Activated CD8-positive, alpha-beta T cell treated with anti-CD3 and anti-CD28 coated beads, Interleukin-2, amount 10 ng/mL, durations not matched to agents 7 days and 5 days (primary cell): ENCODE measurements around the gene DBH. TPM values are rescaled to one million over a fixed set of nuclear protein-coding genes. Genes with fewer than 3 reads are reported as not detected.

Source experiments
- ATAC-seq: fragments of 150-1000 bp; cut with Tn5 transposase; one replicate; pipeline ENCODE4 v1.10.0; 2021; ENCODE audit warnings: moderate library complexity
- CTCF ChIA-PET: fragments of 350-600 bp; sonication (Branson Sonifier 250); formaldehyde crosslinking; loops from one replicate; lab custom pipeline; 2021; ENCODE audit warnings: antibody characterized with exemption; lab: Charles Lee
- POLR2A ChIA-PET: fragments of 350-600 bp; sonication (Branson Sonifier 250); formaldehyde crosslinking; loops from one replicate; lab custom pipeline; 2021; ENCODE audit warnings: antibody characterized with exemption; lab: Charles Lee
- DNase-seq: peaks from one replicate; pipeline ENCODE4 v3.0.0-alpha.2; 2020
- H3K27ac Mint-ChIP-seq: one replicate; pipeline ENCODE4 v1.8.0; 2021; ENCODE audit warnings: mild to moderate bottlenecking, mixed read lengths
- H3K27me3 Mint-ChIP-seq: one replicate; pipeline ENCODE4 v1.8.0; 2021; ENCODE audit warnings: low read depth, mixed read lengths
- H3K36me3 Mint-ChIP-seq: one replicate; pipeline ENCODE4 v1.8.0; 2021; ENCODE audit warnings: low read depth, mixed read lengths
- H3K4me1 Mint-ChIP-seq: one replicate; pipeline ENCODE4 v1.8.0; 2021; ENCODE audit warnings: low read depth, mixed read lengths
- H3K4me3 Mint-ChIP-seq: one replicate; pipeline ENCODE4 v1.8.0; 2021; ENCODE audit warnings: mild to moderate bottlenecking, mixed read lengths
- H3K9me3 Mint-ChIP-seq: one replicate; pipeline ENCODE4 v1.8.0; 2022; ENCODE audit warnings: mixed read lengths; ENCODE audit not compliant: insufficient read depth
- total RNA-seq, 2 experiments: library from RNA; stranded (reverse); gene quantifications; one replicate each; pipeline ENCODE4 v1.2.3, GENCODE V29; 2021

Gene DBH
- not detected for total RNA-seq

DNA sequence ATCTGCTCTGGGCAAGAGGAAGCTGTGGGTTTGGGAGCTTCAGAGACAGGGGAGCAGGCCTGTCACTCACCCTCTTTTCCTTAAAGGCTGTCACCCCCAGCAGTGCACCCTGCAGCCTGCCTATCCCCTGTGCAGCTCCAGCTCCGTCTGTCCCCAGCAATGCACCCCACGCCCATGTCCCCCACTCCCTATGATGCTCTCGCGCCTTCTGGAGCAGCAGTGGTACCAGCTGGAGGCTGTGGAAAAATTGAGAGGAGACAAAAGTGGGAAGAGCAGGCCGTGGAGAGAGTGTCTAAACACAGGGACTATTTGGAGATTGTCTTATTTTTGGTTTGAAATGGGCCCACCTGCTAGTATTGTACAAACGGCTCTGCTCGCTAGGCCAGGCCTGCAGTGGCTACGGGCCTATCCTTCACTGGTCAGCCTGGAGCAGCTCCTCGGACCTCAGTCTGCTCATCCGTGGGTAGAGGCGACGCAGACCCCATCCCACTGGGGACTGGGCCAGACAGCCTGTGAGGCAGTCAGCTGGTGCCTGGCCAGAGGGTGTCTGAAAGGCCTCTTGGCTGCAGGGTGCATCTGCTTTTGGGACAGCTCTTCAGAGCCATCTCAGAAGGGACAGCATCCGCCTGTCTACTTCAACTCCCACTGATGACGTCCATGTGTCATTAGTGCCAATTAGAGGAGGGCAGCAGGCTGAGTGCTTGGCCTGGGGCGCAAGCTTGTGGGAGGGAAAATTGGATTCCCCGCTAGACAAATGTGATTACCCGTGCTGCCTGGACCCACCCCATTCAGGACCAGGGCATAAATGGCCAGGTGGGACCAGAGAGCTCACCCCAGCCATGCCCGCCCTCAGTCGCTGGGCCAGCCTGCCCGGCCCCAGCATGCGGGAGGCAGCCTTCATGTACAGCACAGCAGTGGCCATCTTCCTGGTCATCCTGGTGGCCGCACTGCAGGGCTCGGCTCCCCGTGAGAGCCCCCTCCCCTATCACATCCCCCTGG is at the start of gene DBH:
TSS of gene DBH (plus strand) at position 831 of the 999 bp plus-strand sequence. CDS start at position 840, 9 bp downstream.
- H3K36me3 Mint-ChIP-seq = no peaks in the 10 kb centered on the region
- no peak for DNase-seq
- H3K27me3 Mint-ChIP-seq = no peaks in the 10 kb centered on the region
- no peaks in the 10 kb centered on the region for H3K9me3 Mint-ChIP-seq
- no peak within 1 kb of the TSS for H3K27ac Mint-ChIP-seq
- ChIA-PET POLR2A (interaction anchor here (0.9 kb wide), 1 partner anchor 30 kb away, joined by 3 read pairs; no protein-coding TSS in a partner anchor), CTCF (no interaction called here)
- no peak for ATAC-seq
- H3K4me1 Mint-ChIP-seq = no peaks in the 10 kb centered on the region
- H3K4me3 Mint-ChIP-seq = no peak within 1 kb of the TSS

DNA sequence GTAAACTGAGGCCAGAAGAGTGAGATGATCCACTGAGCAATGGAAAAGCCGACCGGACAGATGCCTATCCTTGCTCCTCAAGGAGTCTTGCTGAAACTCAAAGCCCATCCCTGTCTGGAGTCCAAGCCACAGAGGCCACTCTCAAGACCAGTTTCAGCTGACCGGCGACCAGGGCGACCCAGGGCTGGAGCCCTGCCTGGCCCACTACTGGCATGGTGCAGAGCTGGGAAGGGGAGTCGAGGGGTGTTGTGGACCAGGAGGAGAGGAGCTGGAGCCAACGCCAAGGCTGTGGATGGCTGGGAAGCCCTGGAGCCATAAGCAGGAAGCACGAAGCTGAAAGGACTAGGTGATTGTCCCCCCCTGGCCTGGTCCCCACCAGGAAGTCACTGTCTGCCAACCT is 49.1 kb upstream of the DBH start:
- ATAC-seq (no peak), DNase-seq (no peak)
- Mint-ChIP-seq H3K27me3 (peaks cover 15% of the 10 kb centered on the region), H3K36me3 (no peaks in the 10 kb centered on the region), H3K4me1 (no peaks in the 10 kb centered on the region), H3K4me3 (no peak overlapping the region), H3K9me3 (no peaks in the 10 kb centered on the region), H3K27ac (no peak overlapping the region)
- ChIA-PET CTCF (no interaction called here), POLR2A (no interaction called here)

DNA sequence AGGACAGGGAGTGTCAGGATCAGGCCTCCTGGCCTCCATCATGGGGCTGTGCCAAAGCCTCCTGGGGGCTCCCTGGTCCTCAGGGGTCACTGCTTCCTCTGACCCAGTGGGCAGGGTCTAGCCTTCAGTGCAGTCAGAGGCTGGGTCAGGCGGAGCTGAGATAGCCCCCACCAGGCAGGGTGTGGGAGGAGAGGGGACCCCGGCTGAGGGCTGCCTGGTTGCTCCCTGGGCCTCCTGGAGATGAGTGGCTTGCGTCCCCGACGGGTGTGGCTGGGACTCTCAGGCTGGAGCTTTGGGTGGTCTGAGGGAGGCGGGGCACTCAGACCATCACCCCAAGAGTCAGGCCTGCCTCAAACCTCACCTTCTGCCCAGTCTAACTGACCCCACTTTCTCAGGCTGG is 48.7 kb upstream of the DBH start:
- no peak overlapping the region for H3K4me3 Mint-ChIP-seq
- DNase-seq = no peak

DNA sequence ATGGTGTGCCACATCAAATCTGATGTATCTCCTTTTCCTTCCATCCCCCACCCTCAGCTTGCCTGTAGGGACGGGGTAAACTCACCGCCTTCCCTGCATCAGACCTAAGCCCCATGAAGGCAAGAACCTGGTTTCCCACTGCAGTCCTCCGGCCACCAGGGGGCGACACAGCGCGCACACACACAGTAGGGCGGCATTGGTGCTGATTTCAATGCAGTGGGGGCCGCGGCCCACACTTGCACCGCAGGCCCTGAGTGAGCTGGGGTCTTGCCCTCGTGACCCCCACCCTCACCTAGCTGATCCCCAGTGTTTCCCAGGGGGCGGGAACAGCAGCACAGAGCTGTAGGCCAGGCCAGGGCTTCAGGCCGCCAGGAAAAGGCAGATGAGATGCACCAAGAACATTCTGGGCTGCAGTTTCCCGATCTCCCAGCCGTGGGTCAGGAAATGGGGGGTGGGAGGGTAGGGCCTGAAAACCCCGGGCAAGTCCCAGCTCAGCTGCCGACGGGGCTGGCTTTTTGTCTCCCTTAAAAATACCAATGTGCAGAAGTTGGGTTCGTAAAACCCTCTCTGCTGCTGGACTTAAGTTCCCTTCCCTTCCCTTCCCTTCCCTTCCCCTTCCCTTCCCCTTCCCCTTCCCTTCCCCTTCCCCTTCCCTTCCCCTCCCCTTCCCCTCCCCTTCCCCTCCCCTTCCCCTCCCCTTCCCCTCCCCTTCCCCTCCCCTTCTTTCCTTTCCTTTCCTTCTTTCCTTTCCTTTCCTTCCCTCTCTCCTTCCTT is 46.5 kb upstream of the DBH start:
- CTCF ChIA-PET = interaction anchor here (0.6 to 2.1 kb wide), 8 partner anchors 9 to 153 kb away, joined by 3 to 8 read pairs (median 4); no protein-coding TSS in a partner anchor
- POLR2A ChIA-PET = interaction anchor here (1.6 kb wide), 1 partner anchor 148 kb away, joined by 3 read pairs; the partner anchor contains the start of gene SARDH
- no peaks in the 10 kb centered on the region for H3K36me3 Mint-ChIP-seq

More for the DNA sequence above, 48.7 kb upstream of the DBH start:
- H3K36me3 Mint-ChIP-seq = no peaks in the 10 kb centered on the region
- ChIA-PET POLR2A (no interaction called here), CTCF (no interaction called here)
- no peak for ATAC-seq
- H3K4me1 Mint-ChIP-seq = no peaks in the 10 kb centered on the region
- H3K27ac Mint-ChIP-seq = no peak overlapping the region
- H3K9me3 Mint-ChIP-seq = no peaks in the 10 kb centered on the region
- peaks cover 15% of the 10 kb centered on the region for H3K27me3 Mint-ChIP-seq

DNA sequence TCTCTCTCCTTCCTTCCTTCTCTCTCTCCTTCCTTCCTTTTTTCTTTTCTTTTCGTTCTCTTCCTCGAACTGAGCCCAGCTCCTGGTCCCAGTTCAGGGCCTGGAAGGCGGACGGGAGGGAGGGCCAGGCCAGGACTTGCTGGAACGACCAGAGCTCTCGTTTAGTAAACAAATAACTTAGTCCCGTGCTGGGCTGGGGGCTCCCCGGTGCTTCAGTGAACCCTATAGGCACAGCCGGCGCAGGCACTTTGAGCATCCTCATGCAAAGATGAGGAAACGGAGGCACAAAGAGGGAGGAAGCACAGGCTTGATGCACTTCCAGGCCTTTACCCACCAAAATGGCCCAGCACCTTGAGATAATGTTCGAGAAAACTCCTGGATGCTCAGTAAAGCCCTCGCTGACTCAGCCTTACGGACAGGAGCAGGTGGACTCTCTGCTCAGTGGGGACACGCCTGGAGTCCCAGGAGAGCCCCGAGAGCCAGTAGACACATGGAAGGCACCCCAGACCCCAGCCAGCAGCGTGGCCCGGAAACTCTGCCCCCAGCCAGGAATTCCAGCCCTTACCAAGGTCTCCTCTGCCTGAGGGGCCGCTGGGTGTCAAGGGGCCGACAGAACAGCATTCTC is 45.8 kb upstream of the DBH start:
- Mint-ChIP-seq H3K9me3 (no peaks in the 10 kb centered on the region), H3K36me3 (no peaks in the 10 kb centered on the region), H3K27ac (no peak overlapping the region), H3K4me1 (no peaks in the 10 kb centered on the region), H3K27me3 (peaks cover 8% of the 10 kb centered on the region), H3K4me3 (no peak overlapping the region)
- DNase-seq (no peak), ATAC-seq (no peak)
- CTCF ChIA-PET = interaction anchor here (0.6 to 2.1 kb wide), 8 partner anchors 10 to 152 kb away, joined by 3 to 8 read pairs (median 4); no protein-coding TSS in a partner anchor
- POLR2A ChIA-PET = interaction anchor here (1.6 kb wide), 1 partner anchor 148 kb away, joined by 3 read pairs; the partner anchor contains the start of gene SARDH

More for the DNA sequence above, 46.5 kb upstream of the DBH start:
- Mint-ChIP-seq H3K4me3 (no peak overlapping the region), H3K9me3 (no peaks in the 10 kb centered on the region), H3K27me3 (peaks cover 11% of the 10 kb centered on the region), H3K4me1 (no peaks in the 10 kb centered on the region), H3K27ac (no peak overlapping the region)
- DNase-seq (peak; percentile 45), ATAC-seq (no peak)

DNA sequence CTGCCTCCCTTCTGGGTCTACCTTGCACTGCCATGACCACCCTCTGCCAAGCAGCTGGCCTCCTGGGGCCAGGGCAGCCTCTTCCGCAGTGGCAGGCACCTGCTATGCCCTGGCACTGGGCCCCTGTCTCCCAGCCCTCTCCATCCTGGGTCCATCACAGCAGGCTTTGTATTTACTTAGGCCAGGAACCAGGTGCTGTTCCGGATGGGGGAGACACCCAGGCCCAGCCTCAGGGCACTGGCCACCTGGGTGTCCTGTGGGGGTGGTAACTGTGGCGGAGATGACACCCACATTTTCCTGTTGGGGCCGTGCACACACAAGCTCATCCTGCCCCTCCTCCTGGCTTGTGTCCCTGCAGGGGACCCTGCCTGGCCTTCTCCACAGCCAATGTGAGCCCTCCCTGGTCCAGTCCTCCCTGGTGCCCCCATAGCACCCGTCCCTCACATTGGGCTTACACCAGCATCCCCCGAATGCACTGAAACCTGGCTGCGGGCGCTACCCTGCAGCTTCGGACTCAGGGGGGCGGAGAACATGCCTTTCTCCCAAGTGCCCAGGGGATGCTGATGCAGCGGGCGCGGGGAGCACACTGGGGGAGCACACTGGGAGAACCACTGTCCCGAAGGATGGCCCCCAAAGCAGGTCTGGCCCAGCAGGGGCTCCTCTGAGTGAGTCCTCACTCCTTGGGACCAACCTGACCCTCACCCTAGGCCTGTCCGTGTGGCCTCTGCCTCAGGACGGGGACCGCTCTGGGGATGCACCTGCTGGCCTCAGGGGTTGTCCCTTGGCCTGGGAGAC is 44.9 kb upstream of the DBH start:
- Mint-ChIP-seq H3K36me3 (no peaks in the 10 kb centered on the region), H3K4me1 (no peaks in the 10 kb centered on the region), H3K9me3 (peaks cover 3% of the 10 kb centered on the region), H3K27ac (no peak overlapping the region), H3K27me3 (no peaks in the 10 kb centered on the region), H3K4me3 (no peak overlapping the region)
- no peak for DNase-seq
- no peak for ATAC-seq
- ChIA-PET CTCF (interaction anchor here (2.0 to 2.1 kb wide), 2 partner anchors 14 to 136 kb away, joined by 6 to 8 read pairs; no protein-coding TSS in a partner anchor), POLR2A (no interaction called here)

DNA sequence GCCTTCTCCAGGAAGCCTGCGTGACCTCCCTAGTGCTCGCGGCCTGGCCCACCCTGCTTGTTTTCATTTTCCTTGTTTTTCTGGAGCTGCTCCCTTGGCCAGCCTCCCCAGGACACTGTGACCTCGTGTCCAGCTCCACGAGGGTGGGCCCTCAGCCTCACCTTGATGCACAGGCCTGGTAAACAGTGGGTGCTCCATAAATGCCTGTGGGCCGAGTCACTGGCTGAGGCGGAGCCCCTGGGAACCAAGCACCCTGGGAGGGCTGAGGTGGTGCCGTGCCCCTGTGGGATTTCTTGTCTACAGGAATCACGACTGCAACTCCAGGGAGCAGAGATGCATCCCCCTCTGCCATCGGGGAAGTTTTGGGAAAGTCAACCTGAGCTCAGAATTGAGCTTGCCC is 44.2 kb upstream of the DBH start:
- POLR2A ChIA-PET = no interaction called here
- Mint-ChIP-seq H3K27ac (no peak overlapping the region), H3K4me1 (no peaks in the 10 kb centered on the region), H3K9me3 (peaks cover 8% of the 10 kb centered on the region), H3K4me3 (no peak overlapping the region), H3K36me3 (no peaks in the 10 kb centered on the region), H3K27me3 (no peaks in the 10 kb centered on the region)
- DNase-seq = no peak
- CTCF ChIA-PET = interaction anchor here (1.3 kb wide), 1 partner anchor 150 kb away, joined by 3 read pairs; no protein-coding TSS in a partner anchor
- ATAC-seq = no peak

DNA sequence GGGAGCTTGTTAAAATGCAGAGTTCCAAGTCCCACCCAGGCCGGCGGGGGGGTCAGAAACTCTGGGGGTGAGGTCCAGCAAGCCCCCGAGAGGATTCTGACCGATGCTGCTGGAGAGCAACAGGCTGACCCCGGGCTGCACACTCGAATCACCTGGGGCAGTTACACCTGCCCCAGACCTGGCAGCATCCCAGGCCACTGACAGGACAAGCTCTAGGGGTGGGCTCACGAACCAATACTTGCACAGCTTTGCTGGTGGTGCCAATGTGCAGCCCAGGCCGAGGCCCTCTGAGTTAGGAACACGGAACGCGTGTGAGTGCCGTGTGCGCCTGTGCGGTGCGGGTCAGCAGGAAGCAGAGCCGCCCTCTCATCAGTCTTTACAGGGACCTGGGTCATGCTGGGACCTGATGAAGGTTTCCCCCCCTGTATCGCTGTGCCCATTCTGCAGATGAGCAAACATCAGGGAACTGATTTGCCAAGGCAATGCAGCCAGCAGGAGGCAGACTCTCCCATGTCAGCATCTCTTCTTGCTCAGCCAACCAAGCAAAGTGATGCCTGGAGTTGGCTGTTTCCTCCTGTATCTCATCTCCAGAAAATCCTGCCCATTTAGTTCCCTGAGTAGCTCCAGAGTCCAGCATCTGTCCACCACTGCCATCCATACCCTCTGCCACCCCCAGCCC is 43.3 kb upstream of the DBH start:
- ChIA-PET CTCF (interaction anchor here (1.1 to 1.5 kb wide), 3 partner anchors 10 to 149 kb away, joined by 3 to 4 read pairs (median 3); no protein-coding TSS in a partner anchor), POLR2A (no interaction called here)
- DNase-seq (peak; percentile 38), ATAC-seq (no peak)
- Mint-ChIP-seq H3K36me3 (peaks cover 4% of the 10 kb centered on the region), H3K27me3 (no peaks in the 10 kb centered on the region), H3K27ac (peak overlapping the region; percentile 9), H3K4me1 (no peaks in the 10 kb centered on the region), H3K4me3 (no peak overlapping the region), H3K9me3 (peaks cover 17% of the 10 kb centered on the region)

DNA sequence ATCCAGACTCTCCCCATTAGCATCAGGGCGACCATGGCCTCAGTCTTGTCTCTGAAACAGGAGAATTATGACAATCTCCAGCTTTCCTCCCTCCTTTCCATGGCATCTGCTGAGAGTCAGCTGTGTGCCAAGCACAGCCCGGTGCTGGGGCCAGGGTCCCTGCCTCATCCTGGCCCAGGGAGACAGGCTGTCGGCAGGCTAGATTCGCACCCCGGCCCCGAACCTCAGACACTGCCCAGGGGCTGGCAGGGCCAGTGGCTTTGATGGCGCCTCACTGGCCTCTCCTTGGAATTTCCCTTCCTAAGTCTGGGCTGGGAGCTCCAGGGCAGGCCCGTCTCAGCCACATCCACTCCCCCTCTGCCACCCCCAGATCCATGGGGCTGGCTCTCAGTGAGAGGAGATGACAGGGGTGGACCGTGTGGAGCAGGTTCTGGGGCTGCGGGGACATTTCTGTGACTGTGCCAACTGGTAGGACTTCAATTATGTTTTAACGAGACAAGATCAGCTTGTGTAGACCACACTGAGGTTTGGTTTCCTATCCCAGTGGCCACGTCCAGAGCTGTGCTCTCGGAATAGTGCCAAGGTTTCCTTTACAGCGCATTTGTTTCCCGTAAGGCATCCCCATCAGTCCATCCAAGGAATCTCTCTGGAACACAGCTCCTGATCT is 42.4 kb upstream of the DBH start:
- peaks cover 4% of the 10 kb centered on the region for H3K36me3 Mint-ChIP-seq
- H3K27ac Mint-ChIP-seq = peak overlapping the region; percentile 9
- DNase-seq = no peak
- ChIA-PET POLR2A (no interaction called here), CTCF (interaction anchor here (0.8 to 1.5 kb wide), 3 partner anchors 9 to 133 kb away, joined by 3 to 4 read pairs (median 3); no protein-coding TSS in a partner anchor)
- no peak for ATAC-seq
- H3K4me1 Mint-ChIP-seq = no peaks in the 10 kb centered on the region
- no peak overlapping the region for H3K4me3 Mint-ChIP-seq
- H3K27me3 Mint-ChIP-seq = no peaks in the 10 kb centered on the region
- H3K9me3 Mint-ChIP-seq = peaks cover 20% of the 10 kb centered on the region

DNA sequence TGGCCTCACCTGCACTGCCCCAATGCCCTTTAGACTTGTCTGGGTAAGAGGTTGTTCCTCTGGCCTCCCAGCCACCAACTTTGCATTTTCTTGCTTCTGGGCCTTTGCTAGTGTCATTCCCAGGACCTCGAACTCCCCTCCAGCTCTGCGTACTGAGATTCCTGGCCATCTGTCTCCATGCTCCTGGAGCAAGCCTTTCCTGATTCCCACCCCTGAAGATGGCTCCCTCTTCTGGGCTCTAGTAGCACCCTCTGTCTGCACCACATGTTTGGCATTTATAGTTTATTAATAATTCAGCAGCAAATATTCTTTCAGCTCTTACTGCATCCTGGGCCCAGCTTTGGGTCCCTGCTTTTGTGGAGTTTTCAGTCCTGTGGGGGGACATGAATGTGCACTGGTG is 41.9 kb upstream of the DBH start:
- no peaks in the 10 kb centered on the region for H3K4me1 Mint-ChIP-seq
- ATAC-seq = no peak
- H3K4me3 Mint-ChIP-seq = no peak overlapping the region
- H3K27ac Mint-ChIP-seq = no peak overlapping the region
- no peak for DNase-seq
- H3K27me3 Mint-ChIP-seq = no peaks in the 10 kb centered on the region
- H3K36me3 Mint-ChIP-seq = peaks cover 4% of the 10 kb centered on the region
- ChIA-PET CTCF (interaction anchor here (0.8 kb wide), 1 partner anchor 133 kb away, joined by 3 read pairs; no protein-coding TSS in a partner anchor), POLR2A (no interaction called here)
- peaks cover 20% of the 10 kb centered on the region for H3K9me3 Mint-ChIP-seq
